Central memory CD4-positive, alpha-beta T cell (primary cell): ENCODE results near the gene JAML.

Source experiments
- DNase-seq: peaks from one replicate; pipeline ENCODE4 v3.0.0; 2022

The JAML gene

DNA sequence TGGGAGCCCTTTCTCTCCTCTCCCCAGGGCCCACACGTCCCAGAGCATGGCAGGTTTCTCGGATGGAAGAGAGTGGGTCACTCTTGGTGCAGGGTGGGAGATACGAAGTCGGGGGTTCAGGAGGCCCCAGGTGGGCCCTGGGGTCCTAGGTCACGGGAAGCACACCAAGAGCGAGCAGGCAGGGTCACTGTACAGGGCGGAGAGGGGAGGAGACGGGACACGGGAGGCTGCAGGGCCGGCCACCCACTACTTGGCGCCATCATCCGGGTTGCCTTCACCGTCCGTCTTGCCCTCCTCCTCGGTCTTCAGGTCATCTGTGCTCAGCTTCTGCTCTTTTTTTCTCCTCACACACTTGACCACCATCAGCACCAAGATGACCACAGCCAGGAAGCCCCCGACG, 58.2 kb downstream of the JAML start:
- no peak for DNase-seq

GRCh38 chr11:118164885-118165284, 59.9 kb downstream of the JAML start:
- DNase-seq, result no peak

DNA sequence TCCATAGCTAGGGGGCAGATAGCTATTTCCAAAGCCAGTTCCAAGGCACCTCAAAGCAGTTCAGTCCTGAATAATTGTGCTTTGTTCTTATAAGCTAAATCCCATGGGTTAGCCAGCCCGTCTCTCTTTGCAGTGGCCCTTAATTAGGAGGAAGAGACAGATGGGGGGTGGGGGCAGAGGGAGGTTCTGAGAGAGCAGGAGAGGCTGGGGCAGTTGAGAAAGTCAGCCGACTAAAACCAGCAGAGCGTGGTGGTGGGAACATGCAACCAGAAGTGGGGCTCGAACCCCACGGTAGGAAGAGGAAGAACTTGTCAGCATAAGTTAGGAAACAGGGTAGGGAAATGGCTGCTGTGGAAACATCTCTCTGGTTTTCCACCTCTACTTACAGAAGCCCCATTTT, 61.3 kb downstream of the JAML start:
- DNase-seq, result no peak

DNA sequence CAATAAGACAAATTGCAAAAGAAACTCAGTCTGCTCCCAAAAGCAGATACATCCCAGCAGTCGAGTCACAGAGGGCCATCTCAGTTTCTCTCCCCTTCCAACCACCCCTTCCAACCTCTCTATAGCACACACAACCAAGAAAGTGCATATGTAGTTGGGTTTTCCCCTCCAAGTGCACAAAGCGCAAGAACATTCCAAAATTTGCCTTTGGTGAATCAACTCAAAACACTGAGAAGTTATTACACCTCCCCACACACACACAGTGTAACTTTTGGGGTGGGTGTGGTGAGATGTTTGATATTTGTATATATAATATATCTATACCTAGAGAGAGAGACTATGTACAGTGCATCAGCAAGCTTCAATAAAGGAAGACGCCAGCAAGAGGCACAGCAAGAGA, 62.0 kb downstream of the JAML start:
- no peak for DNase-seq

DNA sequence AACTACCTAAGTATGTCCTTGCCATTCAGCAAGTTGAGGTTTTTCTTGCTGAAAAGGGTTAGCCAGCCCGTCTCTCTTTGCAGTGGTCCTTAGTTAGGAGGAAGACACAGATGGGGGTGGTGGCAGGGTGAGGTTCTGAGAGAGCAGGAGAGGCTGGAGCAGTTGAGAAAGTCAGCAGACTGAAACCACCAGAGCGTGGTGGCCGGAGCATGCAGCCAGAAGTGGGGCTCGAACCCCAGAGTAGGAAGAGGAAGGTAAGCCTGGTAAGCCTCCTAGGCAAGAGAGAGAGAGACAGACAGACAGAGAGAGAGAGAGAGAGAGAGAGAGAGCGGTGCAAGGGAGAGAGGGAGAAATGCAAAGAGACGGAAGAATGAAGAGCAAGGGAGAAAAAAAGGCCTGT, 63.0 kb downstream of the JAML start:
- no peak for DNase-seq

DNA sequence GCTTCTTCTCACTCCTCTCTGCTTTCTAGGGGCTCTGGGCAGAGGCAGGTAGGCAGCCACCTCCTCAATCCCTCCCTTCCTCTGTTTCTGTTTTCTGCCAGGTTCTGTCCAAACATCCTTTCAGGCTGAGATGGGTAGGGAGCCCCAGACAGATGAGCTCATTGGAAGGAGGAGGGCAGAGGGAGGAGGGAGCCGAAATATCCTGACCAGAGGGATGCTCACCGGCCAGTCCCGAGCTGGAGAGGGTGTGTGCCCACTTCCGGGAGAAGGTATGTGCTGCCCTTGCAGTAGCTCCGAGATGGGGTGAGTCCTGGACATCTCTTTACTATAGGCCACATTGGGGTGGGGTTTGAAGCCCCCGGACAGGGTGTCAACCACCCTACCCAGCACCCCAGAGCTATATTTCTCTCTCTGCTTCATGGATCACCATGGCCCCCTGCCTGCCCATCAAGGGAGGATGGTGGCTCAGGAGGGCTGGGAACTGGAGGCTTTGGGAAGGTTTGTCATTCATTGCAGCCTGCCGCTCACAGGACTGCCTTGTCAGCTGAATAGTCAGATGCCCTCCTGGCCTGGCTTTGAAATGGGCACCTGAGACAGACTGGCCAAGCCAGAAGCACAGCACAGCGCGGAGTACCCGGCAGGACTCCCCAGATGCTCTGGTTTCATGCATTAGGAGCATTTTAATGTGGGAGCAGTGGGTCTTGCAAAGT, 67.5 kb downstream of the JAML start:
- no peak for DNase-seq

DNA sequence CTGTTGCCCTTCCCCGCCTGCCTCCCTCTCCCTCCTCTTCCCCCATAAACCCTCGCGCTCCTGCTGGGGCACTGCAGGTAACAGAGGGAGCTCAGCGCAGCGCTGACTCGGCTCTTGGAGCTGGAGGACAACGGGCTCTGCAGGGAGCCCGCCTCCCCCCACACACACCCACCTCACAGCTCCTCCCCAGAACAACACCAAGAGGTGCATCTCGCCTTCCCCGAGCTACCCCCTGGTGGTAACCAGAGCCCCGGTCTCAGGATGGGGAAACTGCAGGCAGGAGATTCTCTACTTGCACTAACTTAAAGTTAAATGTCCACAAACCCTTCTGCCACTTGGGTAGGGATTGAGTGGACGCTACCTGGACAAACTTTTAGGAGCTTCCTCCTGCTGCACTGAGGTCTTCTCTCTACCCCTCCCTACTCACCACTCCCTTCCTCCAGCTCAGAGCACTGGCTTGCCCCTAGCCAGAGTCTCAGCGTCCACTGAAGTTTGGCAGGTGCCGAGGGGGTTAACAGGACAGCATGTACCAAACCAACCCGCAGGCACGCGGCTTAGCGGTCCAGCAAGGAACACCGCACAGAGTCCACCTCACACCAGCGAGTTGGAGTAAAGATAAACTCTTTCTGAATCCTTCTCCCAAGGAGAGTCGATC, 68.2 kb downstream of the JAML start:
- peak; percentile 3 for DNase-seq

DNA sequence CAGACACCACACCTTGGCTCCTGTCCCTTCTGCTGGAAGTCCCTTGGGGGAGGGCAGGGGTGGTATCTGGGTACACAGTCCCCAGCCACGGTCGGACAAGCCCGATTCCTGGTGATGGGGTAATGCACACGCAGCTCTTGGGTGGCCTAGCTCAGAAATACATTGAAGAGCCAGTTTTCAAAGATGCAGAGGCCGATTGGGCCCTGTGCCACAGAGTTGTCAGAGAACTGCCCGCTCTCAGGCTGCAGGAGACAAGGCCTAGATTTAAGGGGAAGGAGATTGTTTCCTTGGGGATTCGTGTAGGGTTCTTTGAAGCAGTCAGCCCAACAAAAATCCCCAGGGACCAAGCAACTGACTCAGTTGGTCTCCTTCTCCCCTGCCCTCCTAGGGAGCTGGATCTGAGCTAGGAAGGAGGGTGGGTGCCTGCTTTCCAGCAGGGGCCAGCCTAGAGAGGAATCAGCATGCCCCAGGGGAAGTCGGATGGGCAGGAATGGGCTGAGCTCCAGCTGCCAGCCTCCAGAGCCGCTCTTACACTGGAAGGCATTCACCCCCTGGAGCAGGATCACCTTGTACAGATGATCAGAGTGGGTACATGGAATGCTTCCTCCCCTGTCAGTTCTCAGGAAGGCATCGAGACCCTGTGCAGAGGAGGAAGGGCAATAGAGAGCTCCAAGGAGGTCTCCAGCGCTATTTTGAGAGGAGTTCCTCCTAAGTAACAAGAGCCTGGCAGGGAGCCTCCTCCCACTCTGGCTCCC, 68.9 kb downstream of the JAML start:
- DNase-seq, result no peak

- DNase-seq, result no peak
Observed at GRCh38 chr11:118154641-118155040, 70.2 kb downstream of the JAML start.

DNA sequence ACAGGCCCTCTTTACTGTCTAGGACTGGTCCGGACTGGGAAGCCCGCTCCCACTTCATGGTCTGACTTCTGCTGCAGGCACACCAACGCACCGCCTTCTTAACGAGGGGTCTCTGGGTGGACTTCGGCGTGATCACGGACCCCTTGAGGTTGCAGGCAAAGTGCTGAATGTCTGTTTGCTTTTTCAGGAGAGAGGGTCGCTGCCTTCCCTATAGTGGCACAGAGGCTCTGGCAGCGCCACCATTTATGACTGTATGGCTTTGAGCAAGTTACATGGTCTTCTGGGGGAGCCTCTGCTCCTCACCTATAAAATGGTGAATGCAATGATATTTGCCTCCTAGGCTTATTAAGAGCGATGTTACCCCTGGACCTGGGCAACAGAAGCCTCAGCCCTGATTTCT, 70.8 kb downstream of the JAML start:
- DNase-seq, result no peak

- DNase-seq, result no peak
Observed at GRCh38 chr11:118153516-118153915, 71.3 kb downstream of the JAML start.

DNA sequence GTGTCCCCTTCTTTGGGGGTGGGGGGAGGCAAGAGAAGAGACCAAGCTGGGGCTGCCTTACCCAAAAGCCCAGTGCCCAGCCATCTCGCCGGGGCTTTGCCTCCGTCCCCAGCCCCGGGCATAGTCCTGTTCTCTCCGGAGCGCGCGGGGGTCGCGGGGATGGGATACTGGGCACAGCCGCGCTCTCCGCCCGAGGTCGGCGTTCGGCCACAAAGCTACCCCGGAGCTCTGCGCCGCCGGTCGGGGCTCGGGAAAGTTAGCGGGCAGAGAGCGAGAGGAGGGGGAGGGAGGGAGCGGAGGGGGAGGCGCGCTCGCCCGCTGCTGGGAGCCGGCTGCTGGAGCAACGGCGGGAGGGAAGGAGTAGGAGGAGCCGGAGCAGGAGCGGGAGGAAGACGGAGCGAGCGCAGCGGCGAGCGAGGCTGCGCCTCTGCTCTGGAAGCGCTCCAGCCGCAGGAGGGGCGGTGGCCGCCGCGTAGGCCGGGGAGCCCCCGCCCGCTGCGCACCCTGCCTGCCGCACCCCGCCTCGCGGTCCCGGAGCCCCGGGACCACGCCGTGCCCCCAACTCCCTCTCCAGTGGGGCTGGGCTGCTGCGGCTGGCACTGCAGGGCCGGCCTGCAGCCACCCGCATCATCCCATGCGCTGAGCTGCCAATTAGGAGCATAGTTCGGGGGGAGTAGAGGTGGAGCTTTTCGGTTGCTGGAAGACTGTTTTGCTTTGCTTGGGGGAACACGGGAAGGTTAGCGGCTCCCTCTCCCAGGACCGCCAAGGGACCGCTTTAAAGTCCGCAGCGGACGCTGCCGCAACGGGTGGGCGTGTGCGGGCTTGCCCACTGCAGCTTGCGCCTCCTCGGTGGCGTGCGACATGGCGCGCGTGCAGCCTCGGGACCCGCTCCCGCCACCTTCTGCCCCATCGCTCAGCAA, 72.0 kb downstream of the JAML start, which contains the start of gene SCN4B:
Gene SCN4B (minus strand): TSS at position 272 of the 920 bp plus-strand sequence. CDS start 150 bp downstream, at position 122.
- no peak for DNase-seq

GRCh38 chr11:118152020-118152551, 72.7 kb downstream of the JAML start:
- no peak for DNase-seq

DNA sequence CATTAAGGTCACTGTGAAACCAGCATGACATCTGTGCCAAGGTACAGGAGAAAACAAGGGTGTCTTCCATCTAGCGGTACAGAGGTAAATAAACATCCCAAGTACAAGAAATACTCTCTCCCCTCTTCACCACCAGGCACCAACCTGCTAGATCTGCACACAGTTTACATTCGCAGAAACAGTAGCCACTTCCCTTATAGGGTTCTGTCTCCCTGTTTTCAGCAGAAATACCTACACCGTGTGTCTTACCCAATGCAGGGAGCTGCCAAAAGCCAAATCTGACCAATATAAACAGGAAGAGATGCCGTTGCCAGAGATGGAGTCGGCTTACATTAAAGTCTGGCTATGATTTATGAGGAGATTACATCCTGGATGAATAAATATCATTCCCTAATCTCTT, 73.4 kb downstream of the JAML start:
- DNase-seq, result no peak

DNA sequence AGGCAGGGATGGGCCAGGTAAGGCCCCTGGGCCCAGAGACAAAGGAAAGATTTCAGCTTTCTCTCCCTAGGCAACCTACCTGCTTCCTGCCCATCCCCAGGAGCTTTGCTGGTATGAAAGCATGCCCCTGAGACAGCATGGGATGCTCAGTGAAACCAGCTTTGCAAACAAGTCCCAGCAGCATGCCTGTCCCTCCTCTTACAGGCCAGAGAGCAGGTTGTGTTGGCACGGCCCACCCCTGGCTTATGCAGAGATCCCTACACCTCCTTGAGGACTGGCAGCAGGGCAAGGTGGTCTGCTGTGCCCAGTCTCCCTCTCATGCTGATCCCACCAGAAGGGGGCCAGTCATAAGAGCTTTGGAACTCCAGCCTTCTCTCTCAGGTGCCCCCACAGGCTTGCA, 75.3 kb downstream of the JAML start:
- DNase-seq, result no peak

- no peak for DNase-seq
Observed at GRCh38 chr11:118148856-118149255, 76.0 kb downstream of the JAML start.

- DNase-seq, result no peak
Observed at GRCh38 chr11:118148240-118148639, 76.6 kb downstream of the JAML start.

GRCh38 chr11:118147502-118147901, 77.3 kb downstream of the JAML start:
- no peak for DNase-seq

- no peak for DNase-seq
Observed at GRCh38 chr11:118146554-118146953, 78.3 kb downstream of the JAML start.

DNA sequence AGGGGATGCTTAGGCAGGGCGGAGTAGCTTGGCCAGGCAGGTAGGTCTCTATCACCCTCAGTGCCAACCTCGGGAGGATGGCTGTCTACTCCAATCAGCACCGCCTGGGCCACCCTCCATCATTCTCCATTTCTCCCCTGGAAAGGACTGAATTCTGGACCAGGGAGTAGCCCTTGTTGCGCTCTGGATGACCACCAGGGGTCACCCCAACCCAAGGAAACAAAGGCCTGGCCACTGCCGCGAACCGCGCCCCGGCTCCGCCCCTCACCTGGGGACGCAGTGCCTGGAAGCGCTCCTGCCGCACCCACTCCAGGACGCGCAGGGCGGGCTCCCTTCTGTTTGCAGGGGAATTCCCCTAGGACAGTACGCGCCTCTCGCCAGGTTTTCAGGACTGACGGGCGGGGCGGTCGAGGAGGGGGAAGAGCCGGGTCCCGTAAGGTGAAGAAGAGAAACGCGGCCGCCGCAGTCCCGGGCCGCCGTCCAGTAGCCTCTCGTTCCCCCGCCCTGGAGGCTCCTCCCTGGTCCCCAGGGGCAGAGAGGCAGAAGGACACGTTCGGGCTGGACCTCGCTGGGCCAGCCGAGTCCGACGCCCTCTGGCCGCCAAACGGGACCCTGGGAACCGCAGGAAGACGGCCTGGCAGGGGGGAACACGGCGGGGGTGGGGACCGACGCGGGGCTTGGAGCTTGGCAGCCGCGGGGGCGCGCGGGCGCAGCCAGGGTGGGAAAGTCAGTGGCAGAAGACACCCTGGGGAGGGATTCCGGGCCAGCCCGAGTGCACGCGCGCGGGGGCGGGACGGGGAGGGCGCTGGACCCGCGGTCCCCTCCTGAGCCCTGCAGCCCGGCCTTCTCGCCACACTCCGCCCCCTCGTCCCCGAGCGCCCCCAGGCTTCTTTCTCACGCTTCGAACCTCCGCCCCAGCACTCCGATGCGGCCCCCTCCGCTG, 79.3 kb downstream of the JAML start:
- DNase-seq, result peak; percentile 85
